Epithelial cell of proximal tubule (primary cell): ENCODE measurements around the gene PIK3R1. TPM values are rescaled to one million over a fixed set of nuclear protein-coding genes. Genes with fewer than 3 reads are reported as not detected.

Experiments
- DNase-seq: peaks from one replicate; pipeline ENCODE4 v3.0.0-alpha.2; 2011; ENCODE audit warnings: low read depth
- H3K4me3 ChIP-seq: 2 replicates; pipeline ENCODE4 v1.5.1; 2011; ENCODE audit warnings: low read depth, mild to moderate bottlenecking, low read length
- CTCF ChIP-seq: conservative IDR thresholded peaks from 2 replicates; pipeline ENCODE4 v1.5.1; 2012; ENCODE audit warnings: low read depth, mild to moderate bottlenecking, low read length
- total RNA-seq: library from RNA; depleted of rRNA; stranded (reverse); fragments of >200 nt; gene quantifications from 2 replicates; pipeline ENCODE4 v1.2.3, GENCODE V29; 2015

Gene PIK3R1
- total RNA-seq, 1 donor from 2014 or later = 5.9 TPM

- peak overlapping the region; percentile 68 for H3K4me3 ChIP-seq
- DNase-seq = no peak
- no peak for TF ChIP-seq CTCF
Observed at GRCh38 chr5:68287976-68288706, 72.6 kb downstream of the PIK3R1 start.

- H3K4me3 ChIP-seq = peak overlapping the region; percentile 68
- TF ChIP-seq CTCF = no peak
Observed at GRCh38 chr5:68288707-68289134, 73.2 kb downstream of the PIK3R1 start.

GRCh38 chr5:68289498-68289897 lies 73.9 kb downstream of the PIK3R1 start:
- no peak for DNase-seq
- peak overlapping the region; percentile 68 for H3K4me3 ChIP-seq
- no peak for TF ChIP-seq CTCF

More at GRCh38 chr5:68288707-68289134, 73.2 kb downstream of the PIK3R1 start:
- no peak for DNase-seq

- TF ChIP-seq CTCF = no peak
- DNase-seq = no peak
- peak overlapping the region; percentile 68 for H3K4me3 ChIP-seq
Observed at GRCh38 chr5:68290260-68290674, 74.7 kb downstream of the PIK3R1 start.

GRCh38 chr5:68290847-68291246 lies 75.3 kb downstream of the PIK3R1 start:
- H3K4me3 ChIP-seq = peak overlapping the region; percentile 68

GRCh38 chr5:68292316-68292715 lies 76.8 kb downstream of the PIK3R1 start:
- DNase-seq = no peak

More at GRCh38 chr5:68290847-68291246, 75.3 kb downstream of the PIK3R1 start:
- no peak for TF ChIP-seq CTCF
- DNase-seq = no peak

More at GRCh38 chr5:68292316-68292715, 76.8 kb downstream of the PIK3R1 start:
- H3K4me3 ChIP-seq = no peak overlapping the region
- TF ChIP-seq CTCF = no peak
